ENCODE results near the gene APP.
"Not testable (repeated sequence)": the region's sequence is repeated elsewhere in the genome, so short reads cannot be mapped to it uniquely, and the experiment has no call there.

The APP gene

GRCh38 chr21:26095131-26095530, 75.4 kb downstream of the APP start:
- H3K4me3 Mint-ChIP-seq, result no peak overlapping the region
- intact Hi-C loops (cut with micrococcal nuclease), result no loop called here
- H3K27me3 Mint-ChIP-seq, result no peaks in the 10 kb centered on the region
- H3K4me1 Mint-ChIP-seq (ENCODE audit: low read depth), result peaks cover 8% of the 10 kb centered on the region
- H3K27ac Mint-ChIP-seq, result no peak overlapping the region
- H3K9me3 Mint-ChIP-seq, result no peaks in the 10 kb centered on the region
- H3K36me3 Mint-ChIP-seq (ENCODE audit: low read depth), result no peaks in the 10 kb centered on the region

- no peak overlapping the region for H3K4me3 Mint-ChIP-seq
- H3K4me1 Mint-ChIP-seq (ENCODE audit: low read depth), result peaks cover 8% of the 10 kb centered on the region
- no peaks in the 10 kb centered on the region for H3K27me3 Mint-ChIP-seq
- H3K36me3 Mint-ChIP-seq (ENCODE audit: low read depth), result peaks cover 6% of the 10 kb centered on the region
- intact Hi-C loops (cut with micrococcal nuclease), result no loop called here
- no peak overlapping the region for H3K27ac Mint-ChIP-seq
- no peaks in the 10 kb centered on the region for H3K9me3 Mint-ChIP-seq
Measured at GRCh38 chr21:26093122-26093521, 77.4 kb downstream of the APP start.

- Mint-ChIP-seq H3K36me3 (ENCODE audit: low read depth) (peaks cover 12% of the 10 kb centered on the region), H3K9me3 (no peaks in the 10 kb centered on the region), H3K27ac (no peak overlapping the region), H3K27me3 (no peaks in the 10 kb centered on the region), H3K4me1 (ENCODE audit: low read depth) (peaks cover 8% of the 10 kb centered on the region), H3K4me3 (no peak overlapping the region)
- intact Hi-C loops (cut with micrococcal nuclease), result no loop called here
Measured at GRCh38 chr21:26091480-26092018, 79.0 kb downstream of the APP start.

DNA sequence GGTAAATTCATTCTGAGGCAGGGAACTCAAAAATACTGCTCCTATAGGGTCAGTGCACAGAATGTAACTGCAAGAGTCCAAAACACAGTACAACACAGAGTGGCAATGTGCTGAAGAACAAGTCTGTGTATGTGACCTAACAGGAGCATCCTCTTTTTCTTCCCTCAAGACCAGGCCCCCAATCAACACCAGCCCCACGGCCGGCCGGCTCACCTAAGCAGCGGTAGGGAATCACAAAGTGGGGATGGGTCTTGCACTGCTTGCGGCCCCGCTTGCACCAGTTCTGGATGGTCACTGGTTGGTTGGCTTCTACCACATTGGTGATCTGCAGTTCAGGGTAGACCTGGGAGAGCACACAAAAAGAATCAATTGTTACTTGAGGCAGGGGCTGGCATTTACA, 80.8 kb downstream of the APP start:
- no peak overlapping the region for H3K27ac Mint-ChIP-seq
- no peak overlapping the region for H3K4me3 Mint-ChIP-seq
- peaks cover 8% of the 10 kb centered on the region for H3K4me1 Mint-ChIP-seq (ENCODE audit: low read depth)
- H3K36me3 Mint-ChIP-seq (ENCODE audit: low read depth), result peaks cover 12% of the 10 kb centered on the region
- H3K27me3 Mint-ChIP-seq, result no peaks in the 10 kb centered on the region
- intact Hi-C loops (cut with micrococcal nuclease), result no loop called here
- H3K9me3 Mint-ChIP-seq, result no peaks in the 10 kb centered on the region

DNA sequence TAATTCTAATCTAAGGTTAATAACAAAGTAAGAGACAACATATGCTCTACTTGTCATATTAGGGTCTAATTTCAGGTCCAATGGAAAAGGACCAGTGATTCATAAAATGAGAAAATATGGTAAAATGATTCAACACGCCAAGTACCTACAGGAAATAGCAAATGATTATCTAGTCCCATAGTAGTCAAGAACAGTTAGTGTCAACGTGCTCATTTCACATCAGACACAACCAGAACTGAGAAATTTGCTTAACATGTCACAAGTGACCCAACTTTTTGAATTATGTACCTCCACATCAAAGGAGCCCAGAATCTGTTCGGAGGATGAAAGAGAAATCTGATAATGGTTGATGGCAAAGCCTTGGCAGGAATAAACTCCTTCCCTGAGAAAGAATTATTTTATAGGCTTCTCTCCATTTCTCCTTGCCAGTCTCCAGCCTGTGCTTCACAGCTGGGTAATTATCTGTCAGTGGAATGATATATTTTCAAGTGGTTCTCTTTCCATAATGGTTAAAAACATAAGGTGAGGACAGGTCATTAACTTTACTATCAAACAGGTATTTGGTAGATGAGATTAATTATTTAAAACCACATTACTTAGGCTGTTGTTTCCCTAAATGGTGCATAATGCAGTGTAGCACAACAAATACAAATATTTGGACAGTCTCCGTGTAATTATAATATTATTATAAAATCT, 83.2 kb downstream of the APP start:
- Mint-ChIP-seq H3K27ac (no peak overlapping the region), H3K36me3 (ENCODE audit: low read depth) (peaks cover 12% of the 10 kb centered on the region), H3K9me3 (no peaks in the 10 kb centered on the region), H3K4me1 (ENCODE audit: low read depth) (peaks cover 8% of the 10 kb centered on the region), H3K27me3 (no peaks in the 10 kb centered on the region), H3K4me3 (no peak overlapping the region)
- intact Hi-C loops (cut with micrococcal nuclease), result no loop called here

- no peak overlapping the region for H3K4me3 Mint-ChIP-seq
- H3K4me1 Mint-ChIP-seq (ENCODE audit: low read depth), result no peaks in the 10 kb centered on the region
- no peak overlapping the region for H3K27ac Mint-ChIP-seq
- intact Hi-C loops (cut with micrococcal nuclease), result no loop called here
- H3K36me3 Mint-ChIP-seq (ENCODE audit: low read depth), result peaks cover 12% of the 10 kb centered on the region
- no peaks in the 10 kb centered on the region for H3K9me3 Mint-ChIP-seq
- H3K27me3 Mint-ChIP-seq, result no peaks in the 10 kb centered on the region
Measured at GRCh38 chr21:26085882-26086281, 84.7 kb downstream of the APP start.

GRCh38 chr21:26085127-26085526, 85.4 kb downstream of the APP start:
- intact Hi-C loops (cut with micrococcal nuclease), result no loop called here
- Mint-ChIP-seq H3K36me3 (ENCODE audit: low read depth) (peaks cover 12% of the 10 kb centered on the region), H3K4me1 (ENCODE audit: low read depth) (no peaks in the 10 kb centered on the region), H3K27ac (no peak overlapping the region), H3K27me3 (no peaks in the 10 kb centered on the region), H3K4me3 (no peak overlapping the region), H3K9me3 (no peaks in the 10 kb centered on the region)

- H3K36me3 Mint-ChIP-seq (ENCODE audit: low read depth), result peaks cover under 1% of the 10 kb centered on the region
- intact Hi-C loops (cut with micrococcal nuclease), result no loop called here
- H3K4me3 Mint-ChIP-seq, result no peak overlapping the region
- H3K27me3 Mint-ChIP-seq, result no peaks in the 10 kb centered on the region
- H3K27ac Mint-ChIP-seq, result no peak overlapping the region
- H3K9me3 Mint-ChIP-seq, result no peaks in the 10 kb centered on the region
- H3K4me1 Mint-ChIP-seq (ENCODE audit: low read depth), result no peaks in the 10 kb centered on the region
Measured at GRCh38 chr21:26082549-26082948, 88.0 kb downstream of the APP start.

- H3K9me3 Mint-ChIP-seq; H3K36me3 Mint-ChIP-seq (ENCODE audit: low read depth); H3K27me3 Mint-ChIP-seq; H3K27ac Mint-ChIP-seq; H3K4me3 Mint-ChIP-seq; H3K4me1 Mint-ChIP-seq (ENCODE audit: low read depth); intact Hi-C loops (cut with micrococcal nuclease): not testable (repeated sequence)
Measured at GRCh38 chr21:26081175-26081760, 89.3 kb downstream of the APP start.

- H3K9me3 Mint-ChIP-seq, result no peaks in the 10 kb centered on the region
- H3K4me3 Mint-ChIP-seq, result no peak overlapping the region
- no peaks in the 10 kb centered on the region for H3K4me1 Mint-ChIP-seq (ENCODE audit: low read depth)
- no peaks in the 10 kb centered on the region for H3K36me3 Mint-ChIP-seq (ENCODE audit: low read depth)
- H3K27ac Mint-ChIP-seq, result no peak overlapping the region
- intact Hi-C loops (cut with micrococcal nuclease), result no loop called here
- H3K27me3 Mint-ChIP-seq, result no peaks in the 10 kb centered on the region
Measured at GRCh38 chr21:26080211-26080610, 90.4 kb downstream of the APP start.

DNA sequence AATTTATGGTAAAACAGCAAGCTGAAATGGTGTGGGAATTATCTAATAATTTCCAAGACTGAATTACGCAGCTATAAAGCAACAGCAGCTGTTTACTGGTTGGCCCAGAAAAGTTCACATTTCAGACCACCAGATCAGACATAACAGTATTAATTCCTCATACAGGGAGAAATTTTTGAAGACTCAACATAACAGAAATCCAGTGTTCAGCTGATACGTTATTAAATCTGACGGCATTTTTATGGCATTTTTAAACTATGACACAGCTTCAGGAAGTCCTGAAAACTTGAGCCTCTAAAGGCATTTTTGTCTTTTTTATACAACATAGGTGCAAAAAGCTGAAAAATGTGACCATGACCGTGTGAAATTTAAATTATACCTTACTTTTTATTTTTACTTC, 91.2 kb downstream of the APP start:
- Mint-ChIP-seq H3K36me3 (ENCODE audit: low read depth) (no peaks in the 10 kb centered on the region), H3K27me3 (no peaks in the 10 kb centered on the region), H3K4me3 (no peak overlapping the region), H3K27ac (no peak overlapping the region), H3K9me3 (no peaks in the 10 kb centered on the region), H3K4me1 (ENCODE audit: low read depth) (no peaks in the 10 kb centered on the region)
- intact Hi-C loops (cut with micrococcal nuclease), result no loop called here

- Mint-ChIP-seq H3K27ac (no peak overlapping the region), H3K4me1 (ENCODE audit: low read depth) (no peaks in the 10 kb centered on the region), H3K4me3 (no peak overlapping the region), H3K9me3 (no peaks in the 10 kb centered on the region), H3K27me3 (no peaks in the 10 kb centered on the region), H3K36me3 (ENCODE audit: low read depth) (no peaks in the 10 kb centered on the region)
- intact Hi-C loops (cut with micrococcal nuclease), result no loop called here
Measured at GRCh38 chr21:26077521-26077920, 93.0 kb downstream of the APP start.

GRCh38 chr21:26072666-26073615, 97.6 kb downstream of the APP start:
- Mint-ChIP-seq H3K27ac (no peak overlapping the region), H3K36me3 (ENCODE audit: low read depth) (no peaks in the 10 kb centered on the region), H3K9me3 (no peaks in the 10 kb centered on the region), H3K4me3 (no peak overlapping the region), H3K27me3 (no peaks in the 10 kb centered on the region), H3K4me1 (ENCODE audit: low read depth) (peaks cover 8% of the 10 kb centered on the region)
- intact Hi-C loops (cut with micrococcal nuclease), result no loop called here

- no peak overlapping the region for H3K27ac Mint-ChIP-seq
- H3K4me1 Mint-ChIP-seq (ENCODE audit: low read depth), result peaks cover 8% of the 10 kb centered on the region
- no peaks in the 10 kb centered on the region for H3K27me3 Mint-ChIP-seq
- intact Hi-C loops (cut with micrococcal nuclease), result no loop called here
- H3K9me3 Mint-ChIP-seq, result no peaks in the 10 kb centered on the region
- H3K36me3 Mint-ChIP-seq (ENCODE audit: low read depth), result no peaks in the 10 kb centered on the region
- H3K4me3 Mint-ChIP-seq, result no peak overlapping the region
Measured at GRCh38 chr21:26070822-26071425, 99.6 kb downstream of the APP start.
